Nephron (organoid): Measurements from ENCODE around the gene IQSEC1.

Experiments
- H3K27ac Mint-ChIP-seq, 3 experiments: 2 replicates each; pipeline ENCODE4 v1.8.0; 2020; ENCODE audit warnings: mixed read lengths in 3 of 3, mild to moderate bottlenecking in 2 of 3, moderate library complexity in 1 of 3
- H3K27me3 Mint-ChIP-seq: 2 replicates; pipeline ENCODE4 v1.8.0; 2021; ENCODE audit warnings: low read depth, mild to moderate bottlenecking, moderate library complexity, mixed read lengths
- H3K36me3 Mint-ChIP-seq: 2 replicates; pipeline ENCODE4 v1.8.0; 2020; ENCODE audit warnings: low read depth, mixed read lengths
- H3K4me1 Mint-ChIP-seq: 2 replicates; pipeline ENCODE4 v1.8.0; 2020; ENCODE audit warnings: mixed read lengths
- H3K4me3 Mint-ChIP-seq, 3 experiments: 2 replicates each; pipeline ENCODE4 v1.8.0; 2020; ENCODE audit warnings: mild to moderate bottlenecking in 3 of 3, mixed read lengths in 3 of 3, moderate library complexity in 2 of 3
- H3K9me3 Mint-ChIP-seq: 2 replicates; pipeline ENCODE4 v1.8.0; 2020; ENCODE audit warnings: mixed read lengths
- TF ChIP-seq, protein P1 (sequence below), 3 experiments: fragments of 200-600 bp; sonication (generic); IDR thresholded peaks; one replicate each; pipeline ENCODE4 v1.5.0; 2021; ENCODE audit warnings: antibody characterized with exemption in 3 of 3; ENCODE audit not compliant: unreplicated experiment in 3 of 3

Gene IQSEC1

DNA sequence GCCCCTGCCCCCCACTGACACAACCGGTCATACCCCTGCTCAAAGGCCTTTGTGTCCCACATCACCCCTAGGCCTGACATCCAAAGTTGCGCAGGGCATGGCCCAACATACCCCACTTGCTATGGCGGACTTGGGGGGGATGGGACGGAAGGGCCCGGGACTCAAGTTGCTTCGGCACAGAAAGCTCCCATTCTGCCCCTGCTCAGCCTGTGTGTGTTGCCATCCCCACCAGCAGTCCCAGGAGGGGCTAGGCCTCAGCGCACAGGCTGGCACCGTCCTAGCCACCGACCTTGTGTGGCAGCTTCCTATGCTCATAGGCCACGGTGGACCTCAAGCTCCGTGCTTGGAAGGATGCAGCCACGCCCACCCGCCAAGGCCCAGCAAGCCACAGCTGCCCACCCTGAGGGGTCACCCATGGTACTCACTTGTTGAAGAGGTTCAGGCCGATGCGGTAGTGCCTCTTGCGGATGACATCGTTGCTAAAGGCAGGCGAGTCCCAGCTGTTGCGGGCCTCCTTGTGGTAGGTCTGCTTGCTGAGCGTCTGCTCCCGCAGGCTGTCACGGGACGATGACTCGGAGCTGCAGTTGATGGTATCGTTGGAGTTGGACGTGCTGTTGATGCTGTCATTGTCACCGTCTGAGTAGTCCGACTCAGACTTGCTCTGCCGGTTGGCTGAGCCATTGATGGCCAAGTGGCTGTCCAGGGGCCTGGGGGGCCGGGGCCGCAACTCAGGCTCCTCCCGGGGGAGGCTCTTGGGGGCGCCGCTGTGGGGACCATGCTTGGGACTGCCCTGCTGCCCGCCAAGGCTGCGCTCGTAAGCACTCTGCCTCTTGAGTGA is 138.0 kb downstream of the IQSEC1 start:
- peak overlapping the region in 1 of 3 experiments; percentile 81 for H3K27ac Mint-ChIP-seq
- peaks cover 50% of the 10 kb centered on the region for H3K4me1 Mint-ChIP-seq
- TF ChIP-seq, protein P1, sequence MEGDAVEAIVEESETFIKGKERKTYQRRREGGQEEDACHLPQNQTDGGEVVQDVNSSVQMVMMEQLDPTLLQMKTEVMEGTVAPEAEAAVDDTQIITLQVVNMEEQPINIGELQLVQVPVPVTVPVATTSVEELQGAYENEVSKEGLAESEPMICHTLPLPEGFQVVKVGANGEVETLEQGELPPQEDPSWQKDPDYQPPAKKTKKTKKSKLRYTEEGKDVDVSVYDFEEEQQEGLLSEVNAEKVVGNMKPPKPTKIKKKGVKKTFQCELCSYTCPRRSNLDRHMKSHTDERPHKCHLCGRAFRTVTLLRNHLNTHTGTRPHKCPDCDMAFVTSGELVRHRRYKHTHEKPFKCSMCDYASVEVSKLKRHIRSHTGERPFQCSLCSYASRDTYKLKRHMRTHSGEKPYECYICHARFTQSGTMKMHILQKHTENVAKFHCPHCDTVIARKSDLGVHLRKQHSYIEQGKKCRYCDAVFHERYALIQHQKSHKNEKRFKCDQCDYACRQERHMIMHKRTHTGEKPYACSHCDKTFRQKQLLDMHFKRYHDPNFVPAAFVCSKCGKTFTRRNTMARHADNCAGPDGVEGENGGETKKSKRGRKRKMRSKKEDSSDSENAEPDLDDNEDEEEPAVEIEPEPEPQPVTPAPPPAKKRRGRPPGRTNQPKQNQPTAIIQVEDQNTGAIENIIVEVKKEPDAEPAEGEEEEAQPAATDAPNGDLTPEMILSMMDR (IDR thresholded peaks at IDR 0.05; ENCODE audit: unreplicated experiment in 3 of 3) = no peak
- H3K36me3 Mint-ChIP-seq = peaks cover 12% of the 10 kb centered on the region
- H3K9me3 Mint-ChIP-seq = no peaks in the 10 kb centered on the region
- H3K4me3 Mint-ChIP-seq = no peak overlapping the region
- H3K27me3 Mint-ChIP-seq = no peaks in the 10 kb centered on the region

DNA sequence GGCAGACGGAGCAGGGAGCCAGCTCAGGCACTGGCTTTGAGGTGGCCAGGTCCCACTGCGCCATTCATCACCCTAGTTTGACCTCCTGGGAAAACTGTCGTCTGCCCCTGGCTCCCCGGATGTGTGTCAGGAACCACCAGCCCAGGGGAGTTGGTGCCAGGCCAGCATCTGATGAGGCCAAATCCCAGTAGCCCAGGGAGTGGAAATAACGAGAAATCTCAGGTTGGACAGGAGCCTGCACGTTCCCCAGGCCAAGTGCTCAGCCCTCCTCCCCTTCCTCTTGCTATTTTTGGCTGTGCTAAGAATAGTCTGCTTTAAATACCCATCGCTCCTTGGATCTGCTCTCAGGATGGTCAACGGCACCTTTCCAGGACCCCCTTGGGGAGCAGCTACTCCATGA is 138.8 kb downstream of the IQSEC1 start:
- no peaks in the 10 kb centered on the region for H3K27me3 Mint-ChIP-seq
- peaks cover 42% of the 10 kb centered on the region for H3K4me1 Mint-ChIP-seq
- no peaks in the 10 kb centered on the region for H3K9me3 Mint-ChIP-seq
- H3K4me3 Mint-ChIP-seq = no peak overlapping the region
- peaks cover 4% of the 10 kb centered on the region for H3K36me3 Mint-ChIP-seq
- H3K27ac Mint-ChIP-seq = peak overlapping the region in 2 of 3 experiments; percentile 70 to 81
- TF ChIP-seq, protein P1 (IDR thresholded peaks at IDR 0.05; ENCODE audit: unreplicated experiment in 3 of 3) = no peak

DNA sequence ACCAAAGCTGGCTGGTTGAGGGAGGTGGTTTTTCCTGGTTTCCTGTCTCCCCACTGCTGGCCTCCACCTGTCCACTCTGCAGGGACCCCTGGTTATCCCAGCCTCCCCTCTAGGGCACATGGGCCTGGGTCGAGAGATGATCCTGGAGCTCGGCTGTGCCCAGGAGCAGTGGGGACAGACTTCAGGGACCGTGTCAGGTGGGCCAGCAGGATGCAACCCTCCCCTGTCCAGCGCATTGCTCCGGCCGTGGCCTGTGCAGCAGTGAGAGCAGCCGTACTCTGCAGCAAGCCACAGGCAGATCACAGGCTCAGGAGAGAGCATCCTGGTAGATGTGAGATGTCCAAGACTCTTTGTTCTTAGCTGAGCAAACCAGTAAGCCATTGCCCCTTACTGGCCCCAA is 139.3 kb downstream of the IQSEC1 start:
- H3K27ac Mint-ChIP-seq = peak overlapping the region in 1 of 3 experiments; percentile 81
- H3K27me3 Mint-ChIP-seq = no peaks in the 10 kb centered on the region
- no peaks in the 10 kb centered on the region for H3K9me3 Mint-ChIP-seq
- peaks cover 37% of the 10 kb centered on the region for H3K4me1 Mint-ChIP-seq
- TF ChIP-seq, protein P1 (IDR thresholded peaks at IDR 0.05; ENCODE audit: unreplicated experiment in 3 of 3) = no peak
- peaks cover 3% of the 10 kb centered on the region for H3K36me3 Mint-ChIP-seq
- no peak overlapping the region for H3K4me3 Mint-ChIP-seq

DNA sequence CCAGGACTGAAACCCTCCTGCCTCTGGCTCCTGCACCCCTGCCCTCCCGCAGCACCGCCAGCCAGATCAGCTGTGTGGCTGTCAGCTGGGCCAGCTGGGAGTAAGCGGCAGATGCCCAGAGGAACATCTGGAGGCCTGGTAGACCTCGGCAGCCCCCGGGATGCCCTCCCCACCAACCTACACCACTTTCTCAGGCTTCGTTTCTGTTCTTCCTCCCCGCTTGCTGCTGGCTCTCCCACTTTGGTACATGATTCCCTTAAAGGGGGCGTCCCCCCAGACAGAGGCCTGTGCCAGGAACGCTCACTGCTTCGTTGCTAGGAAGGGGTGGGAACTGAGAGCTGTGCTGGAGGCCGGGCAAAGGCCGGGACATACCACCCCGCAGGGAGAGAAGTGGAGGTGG is 140.5 kb downstream of the IQSEC1 start:
- Mint-ChIP-seq H3K36me3 (peaks cover 3% of the 10 kb centered on the region), H3K27me3 (no peaks in the 10 kb centered on the region), H3K4me3 (no peak overlapping the region), H3K9me3 (no peaks in the 10 kb centered on the region), H3K27ac (no peak overlapping the region), H3K4me1 (peaks cover 28% of the 10 kb centered on the region)
- TF ChIP-seq, protein P1 (IDR thresholded peaks at IDR 0.05; ENCODE audit: unreplicated experiment in 3 of 3) = no peak

DNA sequence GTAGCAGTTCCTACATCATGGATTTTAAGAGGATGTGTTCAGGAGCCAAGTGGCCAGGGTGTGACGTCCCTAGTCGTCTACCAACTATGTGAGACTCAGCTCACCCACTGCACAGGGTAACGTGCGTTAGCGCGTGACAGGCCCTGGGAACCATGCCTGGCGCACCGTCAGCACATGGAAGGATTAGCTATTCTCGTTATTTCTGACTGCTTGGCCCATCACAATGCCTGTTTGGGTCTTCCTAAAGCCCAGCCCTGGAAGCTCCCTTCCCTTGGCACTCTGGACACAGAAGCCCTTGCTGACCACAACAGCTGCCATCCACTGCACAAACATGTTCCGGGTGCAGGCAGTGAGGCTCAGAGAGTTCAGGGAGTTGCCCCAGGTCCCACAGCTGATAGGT is 140.9 kb downstream of the IQSEC1 start:
- no peaks in the 10 kb centered on the region for H3K9me3 Mint-ChIP-seq
- H3K36me3 Mint-ChIP-seq = peaks cover 3% of the 10 kb centered on the region
- H3K27me3 Mint-ChIP-seq = no peaks in the 10 kb centered on the region
- H3K4me3 Mint-ChIP-seq = no peak overlapping the region
- no peak overlapping the region for H3K27ac Mint-ChIP-seq
- TF ChIP-seq, protein P1 (IDR thresholded peaks at IDR 0.05; ENCODE audit: unreplicated experiment in 3 of 3) = no peak
- peaks cover 28% of the 10 kb centered on the region for H3K4me1 Mint-ChIP-seq
